Measurements from ENCODE around the gene RNF8.

DNA sequence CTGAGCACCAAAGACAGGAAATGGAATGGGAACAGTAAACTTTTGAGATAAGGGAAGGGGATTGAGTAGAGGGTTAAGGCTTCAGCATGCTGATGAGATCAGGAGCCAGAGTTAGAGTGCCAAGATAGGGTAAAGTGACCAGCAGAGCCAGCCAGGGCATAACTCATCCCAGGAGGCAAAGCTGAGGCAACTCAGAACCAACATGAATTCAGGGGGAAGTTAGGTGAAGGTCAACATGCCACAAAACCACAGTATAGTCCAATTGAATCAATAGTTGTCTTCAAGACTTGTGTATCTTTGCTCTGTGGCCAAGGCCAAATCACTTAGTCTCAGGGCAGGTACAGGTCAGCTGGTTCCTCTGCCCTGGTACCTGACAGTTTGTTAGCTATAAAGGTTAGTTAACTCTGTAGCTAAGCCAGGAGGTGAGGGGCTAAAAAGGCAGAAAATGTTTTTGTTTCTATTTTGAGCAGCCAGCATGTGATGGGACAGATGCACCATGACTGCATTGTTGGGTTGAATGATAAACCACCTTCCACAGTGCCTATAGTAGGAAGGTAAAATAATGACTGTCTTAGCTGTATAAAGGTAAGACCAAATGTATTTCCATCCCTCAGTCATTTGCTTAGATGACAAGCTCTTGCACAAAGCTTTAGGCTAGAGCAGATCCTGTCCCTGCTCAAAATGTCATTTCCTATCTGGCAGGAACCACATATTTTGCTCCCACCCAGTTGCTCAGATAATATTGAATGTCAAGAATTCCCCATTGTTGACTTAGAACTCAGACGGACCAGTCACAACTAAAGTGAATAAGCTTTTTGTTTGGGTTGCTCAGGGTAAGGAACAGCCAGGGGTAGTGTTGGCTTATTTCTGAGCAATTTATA lies 15.8 kb downstream of the RNF8 start:
- TF ChIP-seq, protein P1, sequence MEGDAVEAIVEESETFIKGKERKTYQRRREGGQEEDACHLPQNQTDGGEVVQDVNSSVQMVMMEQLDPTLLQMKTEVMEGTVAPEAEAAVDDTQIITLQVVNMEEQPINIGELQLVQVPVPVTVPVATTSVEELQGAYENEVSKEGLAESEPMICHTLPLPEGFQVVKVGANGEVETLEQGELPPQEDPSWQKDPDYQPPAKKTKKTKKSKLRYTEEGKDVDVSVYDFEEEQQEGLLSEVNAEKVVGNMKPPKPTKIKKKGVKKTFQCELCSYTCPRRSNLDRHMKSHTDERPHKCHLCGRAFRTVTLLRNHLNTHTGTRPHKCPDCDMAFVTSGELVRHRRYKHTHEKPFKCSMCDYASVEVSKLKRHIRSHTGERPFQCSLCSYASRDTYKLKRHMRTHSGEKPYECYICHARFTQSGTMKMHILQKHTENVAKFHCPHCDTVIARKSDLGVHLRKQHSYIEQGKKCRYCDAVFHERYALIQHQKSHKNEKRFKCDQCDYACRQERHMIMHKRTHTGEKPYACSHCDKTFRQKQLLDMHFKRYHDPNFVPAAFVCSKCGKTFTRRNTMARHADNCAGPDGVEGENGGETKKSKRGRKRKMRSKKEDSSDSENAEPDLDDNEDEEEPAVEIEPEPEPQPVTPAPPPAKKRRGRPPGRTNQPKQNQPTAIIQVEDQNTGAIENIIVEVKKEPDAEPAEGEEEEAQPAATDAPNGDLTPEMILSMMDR (IDR thresholded peaks at IDR 0.05), result no peak
- no peak for TF ChIP-seq POLR2A (IDR thresholded peaks at IDR 0.05)
